Mesothelial cell of epicardium (in vitro differentiated cells): ENCODE measurements around the gene CHCHD3. TPM values are rescaled to one million over a fixed set of nuclear protein-coding genes. Genes with fewer than 3 reads are reported as not detected.
"Not testable (repeated sequence)": the region's sequence is repeated elsewhere in the genome, so short reads cannot be mapped to it uniquely, and the experiment has no call there.

Experiments
- DNase-seq, 2 experiments: peaks; one replicate each; pipeline ENCODE4 v3.0.0; 2021; ENCODE audit warnings: low spot score in 2 of 2; ENCODE audit not compliant: unreplicated experiment in 2 of 2
- H3K27ac Mint-ChIP-seq: 2 replicates; pipeline ENCODE4 v1.8.0; 2021; ENCODE audit warnings: mixed read lengths
- H3K27me3 Mint-ChIP-seq: 2 replicates; pipeline ENCODE4 v1.8.0; 2021; ENCODE audit warnings: low read depth, mixed read lengths
- H3K36me3 Mint-ChIP-seq: 2 replicates; pipeline ENCODE4 v1.8.0; 2021; ENCODE audit warnings: mixed read lengths
- H3K4me1 Mint-ChIP-seq: 2 replicates; pipeline ENCODE4 v1.8.0; 2021; ENCODE audit warnings: mixed read lengths
- H3K4me3 Mint-ChIP-seq: 2 replicates; pipeline ENCODE4 v1.8.0; 2021; ENCODE audit warnings: mild to moderate bottlenecking, moderate library complexity, mixed read lengths
- H3K9me3 Mint-ChIP-seq: 2 replicates; pipeline ENCODE4 v1.8.0; 2021; ENCODE audit warnings: mixed read lengths
- CTCF ChIP-seq: fragments of 200-600 bp; sonication (generic); IDR thresholded peaks from one replicate; pipeline ENCODE4 v1.5.0; 2021; ENCODE audit warnings: antibody characterized with exemption; ENCODE audit not compliant: unreplicated experiment
- total RNA-seq: library from RNA; stranded (reverse); gene quantifications from 3 replicates; pipeline ENCODE4 v1.2.1, GENCODE V29; 2021

Gene CHCHD3
- total RNA-seq, 1 donor from 2014 or later: 54.3 TPM

DNA sequence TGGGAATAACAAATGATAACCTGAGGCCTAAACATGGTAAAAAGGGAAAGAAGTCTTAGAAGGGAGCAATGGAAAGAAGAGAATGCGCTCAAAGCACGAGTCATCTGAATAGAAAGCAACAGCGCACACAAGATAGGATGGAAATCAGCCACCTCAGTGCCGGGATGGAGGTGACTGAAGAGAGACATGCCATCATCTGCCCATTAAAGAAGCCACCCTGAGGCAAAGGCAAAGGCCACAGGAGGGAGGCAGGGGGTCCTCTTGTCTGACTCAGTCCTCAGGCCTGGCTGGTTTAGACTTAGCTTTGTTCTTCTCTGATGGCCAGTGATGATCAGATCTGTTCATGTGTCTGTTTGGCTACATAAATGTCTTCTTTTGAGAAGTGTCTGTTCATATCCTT, 180.6 kb downstream of the CHCHD3 start:
- no peak for DNase-seq
- H3K27ac Mint-ChIP-seq: no peak overlapping the region
- H3K4me1 Mint-ChIP-seq: peaks cover 2% of the 10 kb centered on the region
- TF ChIP-seq CTCF: no peak
- no peak overlapping the region for H3K4me3 Mint-ChIP-seq
- H3K36me3 Mint-ChIP-seq: peaks cover 11% of the 10 kb centered on the region
- H3K27me3 Mint-ChIP-seq: no peaks in the 10 kb centered on the region
- no peaks in the 10 kb centered on the region for H3K9me3 Mint-ChIP-seq

DNA sequence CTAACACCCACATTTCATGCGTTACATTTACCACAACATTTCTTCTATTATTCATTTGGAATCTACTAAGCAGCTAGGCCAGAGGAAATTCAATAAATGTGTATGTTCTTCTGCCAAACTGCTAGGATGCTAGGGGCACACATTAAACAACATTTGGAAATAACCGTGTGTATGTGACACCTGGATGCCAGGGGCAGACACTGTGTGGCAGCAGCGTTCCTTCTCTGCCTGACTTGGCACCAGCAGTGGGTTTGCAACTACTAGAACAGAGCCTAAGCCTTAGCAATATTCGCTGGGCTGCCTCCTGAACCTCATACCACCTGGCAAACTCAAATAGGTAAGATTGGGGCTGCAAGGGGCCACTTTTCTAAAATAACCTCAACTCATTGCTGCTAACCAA, 182.1 kb downstream of the CHCHD3 start:
- Mint-ChIP-seq H3K36me3 (peaks cover 11% of the 10 kb centered on the region), H3K4me1 (no peaks in the 10 kb centered on the region), H3K27me3 (no peaks in the 10 kb centered on the region), H3K4me3 (no peak overlapping the region), H3K27ac (no peak overlapping the region), H3K9me3 (no peaks in the 10 kb centered on the region)
- TF ChIP-seq CTCF: no peak
- DNase-seq: no peak

DNA sequence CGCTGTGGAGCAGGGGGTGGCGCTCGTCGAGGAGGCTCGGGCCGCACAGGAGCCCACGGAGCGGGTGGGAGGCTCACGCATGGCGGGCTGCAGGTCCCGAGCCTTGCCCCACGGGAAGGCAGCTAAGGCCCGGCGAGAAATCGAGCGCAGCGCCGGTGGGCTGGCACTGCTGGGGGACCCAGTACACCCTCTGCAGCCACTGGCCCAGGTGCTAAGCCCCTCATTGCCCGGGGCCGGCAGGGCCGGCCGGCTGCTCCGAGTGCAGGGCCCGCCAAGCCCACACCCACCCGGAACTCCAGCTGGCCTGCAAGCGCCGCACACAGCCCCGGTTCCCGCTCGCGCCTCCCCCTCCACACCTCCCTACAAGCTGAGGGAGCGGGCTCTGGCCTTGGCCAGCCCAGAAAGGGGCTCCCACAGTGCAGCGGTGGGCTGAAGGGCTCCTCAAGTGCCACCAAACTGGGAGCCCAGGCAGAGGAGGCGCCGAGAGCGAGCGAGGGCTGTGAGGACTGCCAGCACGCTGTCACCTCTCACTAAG, 183.2 kb downstream of the CHCHD3 start:
- not testable (repeated sequence) for H3K4me3 Mint-ChIP-seq, H3K27me3 Mint-ChIP-seq, H3K9me3 Mint-ChIP-seq, H3K27ac Mint-ChIP-seq, H3K4me1 Mint-ChIP-seq, DNase-seq
- H3K36me3 Mint-ChIP-seq: peaks cover 13% of the 10 kb centered on the region

GRCh38 chr7:132897093-132897687, 184.7 kb downstream of the CHCHD3 start:
- no peaks in the 10 kb centered on the region for H3K27me3 Mint-ChIP-seq
- H3K27ac Mint-ChIP-seq: no peak overlapping the region
- H3K4me3 Mint-ChIP-seq: no peak overlapping the region
- H3K4me1 Mint-ChIP-seq: no peaks in the 10 kb centered on the region
- TF ChIP-seq CTCF: no peak
- DNase-seq: no peak
- peaks cover 19% of the 10 kb centered on the region for H3K36me3 Mint-ChIP-seq
- peaks cover 12% of the 10 kb centered on the region for H3K9me3 Mint-ChIP-seq

DNA sequence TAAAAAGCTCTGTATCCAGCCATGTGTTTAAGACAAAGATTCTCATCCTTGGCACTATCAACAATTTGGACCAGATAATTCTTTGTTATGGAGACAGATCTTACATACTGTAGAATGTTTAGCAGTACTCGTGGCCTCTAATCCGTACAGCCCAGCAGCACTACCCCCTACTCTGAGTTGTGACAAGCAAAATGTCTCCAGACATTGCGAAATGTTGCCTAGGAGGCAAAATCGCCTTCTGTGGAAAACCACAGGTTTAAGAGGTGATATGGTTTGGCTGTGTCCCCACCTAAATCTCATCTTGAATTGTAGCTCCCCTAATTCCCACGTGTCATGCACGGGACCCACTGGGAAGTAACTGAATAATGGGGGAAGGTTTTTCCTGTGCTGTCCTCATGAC, 186.7 kb downstream of the CHCHD3 start:
- peaks cover 17% of the 10 kb centered on the region for H3K9me3 Mint-ChIP-seq
- DNase-seq: no peak
- TF ChIP-seq CTCF: no peak

DNA sequence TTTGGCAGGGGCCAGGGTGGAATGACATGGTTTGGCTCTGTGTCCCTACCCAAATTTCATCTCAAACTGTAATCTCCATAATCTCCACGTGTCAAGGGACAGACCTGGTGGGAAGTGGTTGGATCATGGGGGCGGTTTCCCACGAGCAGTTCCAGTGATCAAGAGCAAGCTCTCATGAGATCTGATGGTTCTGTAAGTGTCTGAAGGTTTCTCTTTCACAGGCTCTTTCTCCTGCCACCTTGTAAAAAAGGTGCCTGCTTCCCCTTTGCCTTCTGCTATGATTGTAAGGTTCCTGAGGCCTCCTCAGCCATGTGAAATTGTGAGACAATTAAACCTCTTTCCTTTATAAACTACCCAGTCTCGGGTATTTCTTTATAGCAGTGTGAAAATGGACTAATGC, 188.3 kb downstream of the CHCHD3 start:
- Mint-ChIP-seq H3K27ac (no peak overlapping the region), H3K4me3 (no peak overlapping the region), H3K4me1 (no peaks in the 10 kb centered on the region), H3K36me3 (peaks cover 22% of the 10 kb centered on the region), H3K9me3 (peaks cover 17% of the 10 kb centered on the region), H3K27me3 (no peaks in the 10 kb centered on the region)
- no peak for DNase-seq
- TF ChIP-seq CTCF: no peak

More for the DNA sequence above, 186.7 kb downstream of the CHCHD3 start:
- peaks cover 22% of the 10 kb centered on the region for H3K36me3 Mint-ChIP-seq
- no peaks in the 10 kb centered on the region for H3K4me1 Mint-ChIP-seq
- H3K4me3 Mint-ChIP-seq: no peak overlapping the region
- H3K27ac Mint-ChIP-seq: no peak overlapping the region
- no peaks in the 10 kb centered on the region for H3K27me3 Mint-ChIP-seq

DNA sequence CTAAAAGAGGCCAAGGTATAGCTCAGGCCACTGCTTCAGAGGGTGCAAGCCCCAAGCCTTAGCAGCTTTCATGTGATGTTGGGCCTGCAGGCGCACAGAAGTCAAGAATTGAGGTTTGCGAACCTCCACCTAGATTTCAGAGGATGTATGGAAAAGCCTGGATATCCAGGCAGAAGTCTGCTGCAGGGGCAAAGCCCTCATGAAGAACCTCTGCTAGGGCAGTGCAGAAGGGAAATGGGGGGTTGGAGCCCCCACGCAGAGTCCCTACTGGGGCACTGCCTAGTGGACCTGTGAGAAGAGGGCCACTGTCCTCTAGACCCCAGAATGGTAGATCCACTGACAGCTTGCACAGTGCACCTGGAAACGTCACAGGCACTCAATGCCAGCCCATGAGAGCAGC, 189.1 kb downstream of the CHCHD3 start:
- DNase-seq, H3K4me1 Mint-ChIP-seq: not testable (repeated sequence)

More for the DNA sequence above, 189.1 kb downstream of the CHCHD3 start:
- Mint-ChIP-seq H3K36me3 (peaks cover 18% of the 10 kb centered on the region), H3K9me3 (peaks cover 17% of the 10 kb centered on the region)
- H3K4me3 Mint-ChIP-seq, H3K27me3 Mint-ChIP-seq, H3K27ac Mint-ChIP-seq: not testable (repeated sequence)
